ES-I3 (cell line): ENCODE results near the gene SYCP1.
"Not testable (repeated sequence)": the region's sequence is repeated elsewhere in the genome, so short reads cannot be mapped to it uniquely, and the experiment has no call there.

Experiments used
- H3K36me3 ChIP-seq: 2 replicates; pipeline ENCODE4 v1.6.1; 2013; ENCODE audit warnings: mild to moderate bottlenecking, low read length, control low read depth, moderate library complexity; ENCODE audit not compliant: insufficient read depth
- H3K4me1 ChIP-seq: 2 replicates; pipeline ENCODE4 v1.6.1; 2013; ENCODE audit warnings: mild to moderate bottlenecking, control low read depth, low read length; ENCODE audit not compliant: insufficient read depth
- H3K9ac ChIP-seq: 2 replicates; pipeline ENCODE4 v1.6.1; 2013; ENCODE audit warnings: low read depth, mild to moderate bottlenecking, low read length, moderate library complexity
- H3K9me3 ChIP-seq: 2 replicates; pipeline ENCODE4 v1.6.1; 2013; ENCODE audit warnings: mild to moderate bottlenecking, low read length, moderate library complexity; ENCODE audit not compliant: control insufficient read depth, insufficient read depth

Gene SYCP1

DNA sequence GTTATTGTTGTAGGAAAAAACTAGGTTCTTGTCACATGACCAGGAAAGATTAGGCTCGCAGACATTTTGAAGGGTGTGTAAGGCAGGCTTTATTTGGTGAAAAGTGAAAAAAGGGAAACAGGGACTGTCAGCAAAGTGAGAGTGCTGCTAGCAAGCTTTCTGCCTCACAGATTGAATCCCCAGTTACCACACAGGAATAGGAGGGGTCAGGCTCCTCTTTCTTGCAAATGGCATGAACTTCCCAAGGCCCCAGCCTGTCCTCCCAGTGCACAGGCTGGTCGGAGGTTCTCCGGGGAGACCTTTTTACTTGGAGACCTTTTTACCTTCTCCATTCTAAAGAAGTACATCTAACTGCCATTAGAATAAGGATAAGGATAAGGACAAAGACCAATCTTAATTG is 42.1 kb downstream of the SYCP1 start:
- Histone ChIP-seq H3K4me1 (peaks cover 10% of the 10 kb centered on the region; the same call in 1 of the 2 replicates), H3K36me3 (no peaks in the 10 kb centered on the region), H3K9ac (no peak overlapping the region), H3K9me3 (no peaks in the 10 kb centered on the region)

DNA sequence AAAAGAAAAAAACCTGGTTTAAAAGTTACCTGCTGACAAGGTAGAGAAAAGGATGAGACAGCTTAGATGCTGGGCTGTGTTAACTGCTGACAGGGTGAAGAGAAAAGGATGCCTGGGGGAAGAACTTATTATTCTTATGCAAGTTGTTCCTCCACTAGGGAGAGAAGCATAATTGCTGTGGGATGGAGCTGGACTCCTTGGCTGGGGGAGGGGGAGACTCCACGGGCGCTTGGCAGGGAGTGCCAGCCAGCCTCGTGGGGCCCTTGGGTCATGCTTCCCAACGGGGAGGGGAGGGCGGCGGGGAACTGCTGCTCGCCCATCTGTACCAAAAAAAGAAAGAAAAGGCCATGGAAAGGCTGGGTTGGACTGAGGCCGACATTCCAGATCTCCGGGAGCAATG is 47.2 kb downstream of the SYCP1 start:
- Histone ChIP-seq H3K36me3 (no peaks in the 10 kb centered on the region), H3K9ac (peak overlapping the region; percentile 64), H3K4me1 (peaks cover 8% of the 10 kb centered on the region; the same call in 1 of the 2 replicates)

GRCh38 chr1:114902343-114902742 is 47.7 kb downstream of the SYCP1 start:
- Histone ChIP-seq H3K9ac (peak overlapping the region; percentile 64), H3K4me1 (0 out of 2 replicates have a peak, but pooled peaks cover 4% of the 10 kb centered on the region)

More for the DNA sequence above, 47.2 kb downstream of the SYCP1 start:
- H3K9me3 ChIP-seq = no peaks in the 10 kb centered on the region

GRCh38 chr1:114903480-114903879 is 48.8 kb downstream of the SYCP1 start:
- no peaks in the 10 kb centered on the region for H3K9me3 ChIP-seq
- no peak overlapping the region for H3K9ac ChIP-seq
- 0 out of 2 replicates have a peak, but pooled peaks cover 4% of the 10 kb centered on the region for H3K4me1 ChIP-seq
- no peaks in the 10 kb centered on the region for H3K36me3 ChIP-seq

More at GRCh38 chr1:114902343-114902742, 47.7 kb downstream of the SYCP1 start:
- Histone ChIP-seq H3K9me3 (no peaks in the 10 kb centered on the region), H3K36me3 (no peaks in the 10 kb centered on the region)

GRCh38 chr1:114915720-114916119 is 61.1 kb downstream of the SYCP1 start:
- H3K9me3 ChIP-seq, H3K4me1 ChIP-seq, H3K9ac ChIP-seq, H3K36me3 ChIP-seq: not testable (repeated sequence)

DNA sequence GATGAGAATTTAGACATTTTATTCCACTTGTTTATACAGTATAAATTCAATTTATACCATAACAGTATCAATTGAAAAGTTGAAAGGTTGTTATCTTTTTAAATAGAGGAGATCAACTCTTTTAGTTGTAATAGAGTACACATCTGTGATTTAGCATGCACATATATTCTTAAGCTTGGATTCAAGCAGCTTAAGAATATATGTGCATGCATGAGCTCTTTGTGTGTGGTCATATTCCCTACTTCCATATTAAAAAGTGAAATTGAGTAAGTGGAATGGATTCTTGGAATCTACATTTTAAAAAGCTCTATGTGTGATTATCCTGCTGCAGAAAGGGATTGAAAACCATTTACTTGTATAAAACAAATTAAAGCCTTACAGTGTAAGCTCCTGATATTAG is 71.9 kb downstream of the SYCP1 start:
- no peaks in the 10 kb centered on the region for H3K36me3 ChIP-seq
- no peak overlapping the region for H3K9ac ChIP-seq
- no peaks in the 10 kb centered on the region for H3K9me3 ChIP-seq
- H3K4me1 ChIP-seq = no peaks in the 10 kb centered on the region

- H3K9me3 ChIP-seq = no peaks in the 10 kb centered on the region
- H3K9ac ChIP-seq = no peak overlapping the region
- H3K4me1 ChIP-seq = no peaks in the 10 kb centered on the region
- H3K36me3 ChIP-seq = no peaks in the 10 kb centered on the region
These were observed 72.7 kb downstream of the SYCP1 start for GRCh38 chr1:114927401-114927800.

- H3K36me3 ChIP-seq = no peaks in the 10 kb centered on the region
- H3K4me1 ChIP-seq = no peaks in the 10 kb centered on the region
- H3K9me3 ChIP-seq = no peaks in the 10 kb centered on the region
- H3K9ac ChIP-seq = no peak overlapping the region
These were observed 101.9 kb downstream of the SYCP1 start for GRCh38 chr1:114956570-114956969.

DNA sequence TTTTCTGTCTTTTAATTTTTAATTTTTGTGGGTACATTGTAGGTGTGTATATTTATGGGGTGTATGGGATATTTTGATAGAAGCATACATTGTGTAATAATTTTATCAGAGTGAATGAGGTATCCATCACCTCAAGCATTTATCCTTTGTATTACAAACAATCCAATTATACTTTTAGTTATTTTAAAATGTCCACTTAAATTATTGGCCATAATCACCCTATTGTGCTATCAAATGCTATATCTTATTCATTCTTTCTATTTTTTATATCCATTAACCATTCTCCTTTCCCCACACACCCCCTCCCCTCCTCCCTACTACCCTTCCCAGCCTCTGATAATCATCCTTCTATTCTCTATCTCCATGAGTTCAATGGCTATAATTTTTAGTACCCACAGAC is 104.8 kb downstream of the SYCP1 start:
- H3K9ac ChIP-seq = no peak overlapping the region

GRCh38 chr1:114976891-114977290 is 122.2 kb downstream of the SYCP1 start:
- H3K9ac ChIP-seq = no peak overlapping the region
- no peaks in the 10 kb centered on the region for H3K36me3 ChIP-seq
- H3K9me3 ChIP-seq = no peaks in the 10 kb centered on the region
- no peaks in the 10 kb centered on the region for H3K4me1 ChIP-seq

More for the DNA sequence above, 104.8 kb downstream of the SYCP1 start:
- no peaks in the 10 kb centered on the region for H3K36me3 ChIP-seq
- H3K4me1 ChIP-seq = no peaks in the 10 kb centered on the region
- H3K9me3 ChIP-seq = no peaks in the 10 kb centered on the region

- Histone ChIP-seq H3K4me1 (no peaks in the 10 kb centered on the region), H3K36me3 (no peaks in the 10 kb centered on the region), H3K9ac (no peak overlapping the region), H3K9me3 (no peaks in the 10 kb centered on the region)
These were observed 124.7 kb downstream of the SYCP1 start for GRCh38 chr1:114979278-114979891.

- Histone ChIP-seq H3K9me3 (peaks cover 6% of the 10 kb centered on the region; the same call in 1 of the 2 replicates), H3K9ac (no peak overlapping the region), H3K4me1 (no peaks in the 10 kb centered on the region), H3K36me3 (no peaks in the 10 kb centered on the region)
These were observed 127.6 kb downstream of the SYCP1 start for GRCh38 chr1:114982251-114982650.

DNA sequence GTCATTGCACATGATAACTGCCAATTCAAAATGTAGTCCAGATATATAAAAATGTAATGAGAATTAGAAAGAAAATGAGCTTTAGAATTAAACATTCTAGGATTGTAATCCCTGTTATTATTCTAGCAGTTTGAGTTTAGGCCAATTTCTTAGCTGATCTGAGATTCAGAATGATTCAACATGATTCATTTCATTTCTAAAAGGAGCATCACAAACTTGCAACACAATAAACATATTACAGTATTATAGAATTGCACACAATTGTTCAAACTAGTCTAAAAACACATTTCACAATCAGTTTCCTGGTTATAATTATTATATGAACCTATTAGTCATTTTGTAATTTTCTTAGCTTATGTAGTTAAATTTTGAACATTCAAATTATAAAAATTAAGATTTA is 131.6 kb downstream of the SYCP1 start:
- Histone ChIP-seq H3K9me3 (peaks cover 6% of the 10 kb centered on the region; the same call in 1 of the 2 replicates), H3K9ac (no peak overlapping the region), H3K36me3 (no peaks in the 10 kb centered on the region), H3K4me1 (no peaks in the 10 kb centered on the region)

GRCh38 chr1:114988095-114988494 is 133.4 kb downstream of the SYCP1 start:
- Histone ChIP-seq H3K9me3 (peaks cover 6% of the 10 kb centered on the region; the same call in 1 of the 2 replicates), H3K4me1 (no peaks in the 10 kb centered on the region), H3K9ac (no peak overlapping the region), H3K36me3 (no peaks in the 10 kb centered on the region)

GRCh38 chr1:114997510-114998289 is 143.0 kb downstream of the SYCP1 start:
- H3K9ac ChIP-seq = no peak overlapping the region
- H3K9me3 ChIP-seq = no peaks in the 10 kb centered on the region
- no peaks in the 10 kb centered on the region for H3K4me1 ChIP-seq
- no peaks in the 10 kb centered on the region for H3K36me3 ChIP-seq
